D721Med (cell line): ENCODE data around the gene SMIM12.

Source experiments
- DNase-seq: peaks from one replicate; pipeline ENCODE4 v3.0.0; 2011; ENCODE audit warnings: low spot score; ENCODE audit not compliant: insufficient read length
- FAIRE-seq: peaks from 2 replicates; lab custom pipeline; 2011; peaks lifted over from hg19 to GRCh38; lab: Jason Lieb, UNC
- TF ChIP-seq, protein P1 (sequence below): IDR thresholded peaks from 2 replicates; pipeline ENCODE4 v1.5.1; 2012; ENCODE audit warnings: mild to moderate bottlenecking, control low read depth; ENCODE audit not compliant: insufficient read depth; ENCODE audit errors: missing control alignments

SMIM12 gene

DNA sequence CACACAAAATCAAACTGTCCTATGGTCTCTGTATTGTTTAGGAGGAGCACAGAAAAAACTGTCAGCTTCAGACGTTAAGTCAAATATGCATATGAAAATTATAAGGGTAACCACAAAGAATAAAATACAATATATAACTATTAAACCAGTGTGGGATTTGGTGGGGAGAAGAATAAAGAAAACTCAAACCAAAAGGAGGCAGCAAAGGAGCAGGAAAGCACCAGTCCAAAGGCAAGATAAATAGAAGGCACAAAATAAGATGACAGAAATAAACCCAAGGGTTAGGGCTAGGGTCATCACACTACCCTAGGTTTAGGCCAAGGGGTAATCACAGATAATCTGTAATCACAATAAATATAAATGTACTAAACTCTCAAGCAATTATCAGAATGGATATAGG lies 37.1 kb upstream of the SMIM12 start:
- TF ChIP-seq, protein P1, sequence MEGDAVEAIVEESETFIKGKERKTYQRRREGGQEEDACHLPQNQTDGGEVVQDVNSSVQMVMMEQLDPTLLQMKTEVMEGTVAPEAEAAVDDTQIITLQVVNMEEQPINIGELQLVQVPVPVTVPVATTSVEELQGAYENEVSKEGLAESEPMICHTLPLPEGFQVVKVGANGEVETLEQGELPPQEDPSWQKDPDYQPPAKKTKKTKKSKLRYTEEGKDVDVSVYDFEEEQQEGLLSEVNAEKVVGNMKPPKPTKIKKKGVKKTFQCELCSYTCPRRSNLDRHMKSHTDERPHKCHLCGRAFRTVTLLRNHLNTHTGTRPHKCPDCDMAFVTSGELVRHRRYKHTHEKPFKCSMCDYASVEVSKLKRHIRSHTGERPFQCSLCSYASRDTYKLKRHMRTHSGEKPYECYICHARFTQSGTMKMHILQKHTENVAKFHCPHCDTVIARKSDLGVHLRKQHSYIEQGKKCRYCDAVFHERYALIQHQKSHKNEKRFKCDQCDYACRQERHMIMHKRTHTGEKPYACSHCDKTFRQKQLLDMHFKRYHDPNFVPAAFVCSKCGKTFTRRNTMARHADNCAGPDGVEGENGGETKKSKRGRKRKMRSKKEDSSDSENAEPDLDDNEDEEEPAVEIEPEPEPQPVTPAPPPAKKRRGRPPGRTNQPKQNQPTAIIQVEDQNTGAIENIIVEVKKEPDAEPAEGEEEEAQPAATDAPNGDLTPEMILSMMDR = peak; percentile 15
- DNase-seq (no peak), FAIRE-seq (no peak)

DNA sequence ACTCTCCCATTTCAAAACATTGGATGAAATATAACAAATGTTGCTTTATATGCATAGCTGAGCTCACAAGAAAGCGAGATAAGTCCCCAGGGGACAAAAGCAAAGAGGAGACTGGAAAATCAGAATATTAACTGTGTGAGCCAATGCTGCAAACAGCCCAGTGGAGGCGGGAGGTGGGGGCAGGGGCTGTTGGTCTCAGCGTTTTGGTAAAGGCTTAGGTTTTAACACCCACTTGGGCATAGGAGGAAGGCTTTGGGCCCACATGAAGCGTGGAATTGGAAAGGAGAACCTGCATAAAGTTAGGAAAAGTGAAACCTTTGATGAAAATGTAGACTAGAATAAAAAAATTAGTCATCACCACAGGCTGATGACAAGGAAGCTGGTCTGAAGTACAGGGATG lies 30.2 kb upstream of the SMIM12 start:
- TF ChIP-seq, protein P1 = no peak
- FAIRE-seq (no peak), DNase-seq (no peak)

DNA sequence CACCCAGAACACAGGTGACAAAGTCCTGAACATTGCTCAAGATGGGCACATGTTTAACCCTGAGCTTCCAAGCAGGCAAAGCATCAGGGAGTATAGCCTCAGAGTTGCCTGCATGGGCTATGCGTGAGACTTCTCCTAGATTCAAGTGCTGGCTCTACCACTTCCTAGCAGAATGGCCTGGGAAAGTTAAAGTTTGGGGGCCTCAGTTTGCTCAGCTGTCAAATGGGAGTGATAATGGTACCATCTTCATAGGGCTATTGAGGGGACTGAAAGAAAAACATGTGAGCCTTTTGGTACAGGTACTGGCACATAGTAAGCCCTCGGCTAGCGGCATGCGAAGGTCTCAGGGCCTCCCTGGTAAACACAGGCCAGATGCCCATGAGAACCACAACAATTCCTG lies 28.0 kb upstream of the SMIM12 start:
- FAIRE-seq (no peak), DNase-seq (no peak)
- TF ChIP-seq, protein P1 = no peak

DNA sequence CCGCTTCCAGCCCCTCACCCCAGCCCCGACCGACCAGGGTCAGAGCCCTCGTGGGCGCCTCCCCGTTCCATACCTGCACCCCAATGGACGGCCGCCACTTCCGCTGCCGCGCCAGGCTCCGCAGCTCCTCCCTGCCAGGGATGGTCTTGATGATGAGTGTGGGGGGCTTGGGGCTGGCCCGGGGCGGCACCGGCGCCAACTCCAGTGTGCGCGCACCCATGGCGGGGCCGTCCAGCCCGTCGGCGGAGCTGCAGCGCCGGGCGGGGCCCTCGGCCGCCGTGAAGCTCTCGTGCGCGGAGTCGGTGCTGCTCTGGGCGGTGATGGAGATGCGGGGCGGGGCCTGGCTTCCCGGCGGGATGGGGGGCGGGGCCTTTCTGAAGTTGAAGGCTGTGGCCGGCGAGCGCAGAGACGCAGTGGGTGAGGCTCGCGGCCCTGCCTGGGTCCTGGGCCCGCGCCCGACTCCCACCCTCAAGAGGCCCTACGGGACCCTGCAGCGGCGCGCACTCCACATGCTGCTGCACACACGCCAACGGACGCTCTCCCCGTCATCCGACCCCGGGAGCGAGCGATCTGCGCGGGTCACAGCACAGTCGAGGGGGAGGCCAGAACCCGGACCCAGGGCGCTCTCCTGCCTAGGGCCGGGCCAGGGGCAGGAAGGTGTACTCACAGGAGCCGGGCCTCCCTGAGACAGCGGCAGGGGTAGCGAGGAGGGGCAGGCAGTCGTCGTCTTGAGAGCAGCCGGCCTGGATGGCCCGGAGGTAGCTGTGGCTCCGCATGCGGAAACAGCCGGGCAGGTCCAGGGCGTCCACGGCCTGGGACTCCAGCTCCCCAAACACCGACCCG lies 26.1 kb upstream of the SMIM12 start:
- TF ChIP-seq, protein P1 = no peak
- FAIRE-seq = no peak
- no peak for DNase-seq

DNA sequence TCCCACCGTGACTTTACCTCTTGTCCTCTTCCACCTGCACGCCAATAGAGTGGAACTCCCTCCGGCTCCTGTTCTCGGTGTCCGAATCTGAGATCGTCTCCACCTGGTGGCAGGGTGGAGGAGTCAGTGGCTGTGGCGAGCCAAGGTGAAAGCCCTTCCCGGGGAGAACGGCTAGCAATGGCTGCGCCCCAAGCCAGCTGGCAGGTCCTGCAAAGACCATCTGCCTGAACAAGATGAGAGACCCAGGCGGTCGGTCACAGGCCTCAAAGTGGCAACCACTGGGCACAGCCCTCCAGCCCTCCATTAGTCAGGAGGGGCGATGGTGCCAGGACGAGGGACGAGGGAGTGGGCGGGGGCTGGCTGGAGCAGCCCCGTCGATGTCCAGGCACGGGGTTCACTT lies 25.4 kb upstream of the SMIM12 start:
- TF ChIP-seq, protein P1 = no peak
- no peak for FAIRE-seq

DNA sequence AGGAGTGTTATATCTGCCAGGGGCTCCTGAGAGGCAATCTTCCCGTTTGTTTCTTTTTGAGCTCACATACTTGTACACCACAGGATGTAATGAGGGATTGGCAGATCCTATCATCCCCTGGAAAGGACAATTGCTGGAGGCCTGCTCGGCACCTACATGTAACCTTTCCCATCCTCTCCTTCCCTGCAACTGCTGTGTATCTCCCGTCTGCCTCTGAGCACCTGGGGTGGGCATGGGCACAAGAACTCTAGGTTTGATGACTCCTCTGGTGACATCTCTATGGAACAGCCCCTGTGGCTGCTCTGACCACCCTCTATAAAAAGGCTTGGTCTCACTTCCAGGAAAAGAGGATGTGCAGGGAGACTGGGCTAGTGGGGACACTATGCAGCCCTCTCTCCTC lies 25.0 kb upstream of the SMIM12 start:
- FAIRE-seq = no peak
- TF ChIP-seq, protein P1 = no peak
- no peak for DNase-seq

More for the DNA sequence above, 25.4 kb upstream of the SMIM12 start:
- no peak for DNase-seq

DNA sequence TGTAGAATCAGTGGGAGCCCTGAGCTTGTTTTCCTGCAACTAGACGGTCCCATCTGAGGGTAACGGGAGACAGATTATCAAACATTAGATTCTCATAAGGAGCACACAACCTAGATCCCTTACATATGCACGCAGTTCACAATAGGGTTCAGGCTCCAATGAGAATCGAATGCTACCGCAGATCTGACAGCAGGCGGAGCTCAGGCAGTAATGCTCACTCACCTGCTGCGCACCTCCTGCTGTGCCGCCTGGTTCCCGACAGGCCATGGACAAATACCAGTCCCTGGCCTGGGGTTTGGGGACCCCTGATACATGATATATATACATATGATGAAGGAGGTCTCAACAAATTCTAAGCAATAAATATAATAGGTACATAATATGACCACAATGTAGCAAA lies 19.7 kb upstream of the SMIM12 start:
- TF ChIP-seq, protein P1 = no peak
- DNase-seq = no peak
- FAIRE-seq = no peak
